HFF-Myc (cell line): ENCODE results near the gene CPNE5.

Experiments
- DNase-seq: peaks from one replicate; pipeline ENCODE4 v3.0.0-alpha.2; 2011; ENCODE audit warnings: low read depth; ENCODE audit errors: extremely low read depth
- H3K4me3 ChIP-seq: replicated peaks from 2 replicates; pipeline ENCODE4 v1.5.1; 2011; ENCODE audit warnings: low read depth, mild to moderate bottlenecking, control low read depth, low read length
- TF ChIP-seq, protein P1 (sequence below): IDR thresholded peaks from 2 replicates; pipeline ENCODE4 v1.5.1; 2012; ENCODE audit warnings: mild to moderate bottlenecking, low read depth, low read length, control low read depth; ENCODE audit errors: missing control alignments

The CPNE5 gene

DNA sequence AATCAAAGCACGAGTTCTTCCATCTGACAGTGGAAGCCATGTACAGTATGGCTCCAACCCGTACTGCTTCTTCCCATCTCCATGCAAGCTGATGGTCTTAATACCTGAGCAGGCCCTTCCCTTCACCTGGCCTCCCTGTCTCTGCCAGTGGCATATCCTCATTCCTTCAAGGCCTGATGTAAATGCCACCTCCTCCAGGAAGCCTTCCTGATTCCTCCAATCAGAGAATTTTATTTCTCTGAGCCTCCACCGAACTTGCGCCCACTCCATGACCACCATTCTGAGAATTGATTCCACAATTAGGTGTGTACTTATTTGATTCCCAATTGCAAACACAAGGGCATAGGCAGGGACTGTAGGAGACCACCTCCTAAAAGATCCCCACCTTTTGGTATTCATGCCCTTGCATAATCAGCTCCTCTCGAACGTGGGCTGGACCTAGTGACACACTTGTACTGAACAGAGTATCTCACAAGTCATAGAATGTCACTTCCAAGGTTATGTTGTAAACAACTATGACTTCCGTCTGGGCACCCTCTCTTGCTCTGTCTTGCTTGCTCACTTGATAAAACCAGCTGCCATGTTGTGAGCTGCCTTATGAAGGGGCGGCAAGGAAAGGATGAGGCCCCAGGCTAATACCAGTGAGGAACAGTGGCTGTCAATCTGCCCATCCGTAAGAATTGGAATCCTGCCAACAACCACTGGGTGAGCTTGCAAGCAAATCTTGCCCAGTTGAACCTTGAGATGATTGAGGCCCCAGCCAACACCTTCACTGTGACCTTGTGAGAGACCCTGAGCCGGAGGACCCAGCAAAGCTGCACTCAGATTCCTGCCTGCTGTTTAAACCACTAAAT lies 38.8 kb downstream of the CPNE5 start:
- DNase-seq: no peak

DNA sequence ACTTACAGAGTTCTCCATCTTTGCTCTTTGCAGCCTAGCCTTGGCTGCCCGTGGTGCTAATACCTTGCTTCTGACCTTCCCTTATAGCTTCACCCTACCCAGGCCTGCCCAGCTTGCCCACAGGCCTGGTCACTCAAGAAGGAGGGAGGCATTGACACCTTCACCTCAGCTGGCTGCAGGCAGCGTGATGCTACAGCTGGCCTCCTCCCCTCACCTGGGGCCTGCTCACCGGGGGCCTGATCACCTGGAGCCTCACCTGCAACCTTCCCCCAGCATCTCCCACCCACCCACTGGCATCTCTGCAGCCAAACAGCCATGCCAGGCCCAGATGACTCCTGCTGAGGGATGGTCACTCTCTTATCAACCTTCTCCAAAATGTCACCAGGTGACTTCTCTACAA lies 40.4 kb downstream of the CPNE5 start:
- no peak for DNase-seq

More for the DNA sequence above, 38.8 kb downstream of the CPNE5 start:
- TF ChIP-seq, protein P1, sequence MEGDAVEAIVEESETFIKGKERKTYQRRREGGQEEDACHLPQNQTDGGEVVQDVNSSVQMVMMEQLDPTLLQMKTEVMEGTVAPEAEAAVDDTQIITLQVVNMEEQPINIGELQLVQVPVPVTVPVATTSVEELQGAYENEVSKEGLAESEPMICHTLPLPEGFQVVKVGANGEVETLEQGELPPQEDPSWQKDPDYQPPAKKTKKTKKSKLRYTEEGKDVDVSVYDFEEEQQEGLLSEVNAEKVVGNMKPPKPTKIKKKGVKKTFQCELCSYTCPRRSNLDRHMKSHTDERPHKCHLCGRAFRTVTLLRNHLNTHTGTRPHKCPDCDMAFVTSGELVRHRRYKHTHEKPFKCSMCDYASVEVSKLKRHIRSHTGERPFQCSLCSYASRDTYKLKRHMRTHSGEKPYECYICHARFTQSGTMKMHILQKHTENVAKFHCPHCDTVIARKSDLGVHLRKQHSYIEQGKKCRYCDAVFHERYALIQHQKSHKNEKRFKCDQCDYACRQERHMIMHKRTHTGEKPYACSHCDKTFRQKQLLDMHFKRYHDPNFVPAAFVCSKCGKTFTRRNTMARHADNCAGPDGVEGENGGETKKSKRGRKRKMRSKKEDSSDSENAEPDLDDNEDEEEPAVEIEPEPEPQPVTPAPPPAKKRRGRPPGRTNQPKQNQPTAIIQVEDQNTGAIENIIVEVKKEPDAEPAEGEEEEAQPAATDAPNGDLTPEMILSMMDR: no peak
- H3K4me3 ChIP-seq: no peak overlapping the region

DNA sequence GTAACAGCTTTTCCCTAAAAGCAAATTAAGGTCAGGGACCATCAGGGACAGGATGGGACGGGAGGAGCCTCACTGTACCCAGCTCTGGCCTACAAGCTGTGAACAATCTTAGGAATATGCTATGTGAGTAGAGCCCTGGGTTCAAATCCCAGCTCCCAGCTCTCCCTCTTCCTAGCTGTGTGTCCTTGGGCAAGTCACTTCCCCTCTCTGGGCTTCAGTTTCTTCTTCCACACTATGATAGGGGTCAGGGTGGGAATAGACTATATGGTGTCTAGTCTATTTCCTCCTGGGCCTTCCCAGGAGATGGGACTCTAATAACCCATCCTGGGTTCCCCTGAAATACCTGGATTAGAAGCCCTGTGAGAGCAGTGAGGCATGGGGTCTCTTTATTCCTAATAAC lies 41.6 kb downstream of the CPNE5 start:
- TF ChIP-seq, protein P1: no peak
- no peak overlapping the region for H3K4me3 ChIP-seq
- DNase-seq: no peak

More for the DNA sequence above, 40.4 kb downstream of the CPNE5 start:
- no peak overlapping the region for H3K4me3 ChIP-seq
- TF ChIP-seq, protein P1: no peak

DNA sequence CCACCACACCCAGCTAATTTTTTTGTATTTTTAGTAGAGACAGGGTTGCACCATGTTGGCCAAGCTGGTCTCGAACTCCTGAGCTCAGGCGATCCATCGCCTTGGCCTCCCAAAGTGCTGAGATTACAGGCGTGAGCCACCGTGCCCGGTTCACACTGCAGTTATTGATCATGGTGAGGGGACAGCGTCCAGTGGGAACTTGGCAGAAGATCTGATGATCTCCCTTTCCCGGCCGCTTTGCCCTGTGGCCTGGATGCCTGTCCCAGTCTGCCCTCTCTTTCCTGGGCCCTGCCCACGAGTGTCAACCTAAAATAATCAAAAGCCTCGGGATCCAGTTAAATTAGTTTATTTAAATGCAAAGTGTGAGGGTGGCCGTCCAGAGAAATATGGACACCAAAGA lies 42.2 kb downstream of the CPNE5 start:
- TF ChIP-seq, protein P1: no peak
- no peak overlapping the region for H3K4me3 ChIP-seq
- DNase-seq: no peak

DNA sequence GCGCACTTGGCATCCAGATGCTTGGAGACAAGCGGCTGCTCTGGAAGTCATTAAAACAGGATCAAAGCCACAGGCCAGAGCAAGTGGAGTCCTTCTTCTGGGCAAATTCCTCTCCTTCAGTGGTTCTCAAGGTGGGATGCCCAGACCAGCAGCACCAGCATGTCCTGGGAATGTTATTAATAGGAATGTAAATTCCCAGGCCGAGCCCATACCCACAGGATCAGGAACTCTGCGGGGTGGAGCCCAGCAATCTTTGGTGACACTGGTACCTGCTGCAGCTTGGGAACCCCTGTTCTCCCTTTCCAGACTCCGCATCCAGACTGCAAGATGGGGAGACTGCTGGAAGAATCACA lies 44.6 kb downstream of the CPNE5 start:
- no peak overlapping the region for H3K4me3 ChIP-seq
- TF ChIP-seq, protein P1: no peak
- no peak for DNase-seq

DNA sequence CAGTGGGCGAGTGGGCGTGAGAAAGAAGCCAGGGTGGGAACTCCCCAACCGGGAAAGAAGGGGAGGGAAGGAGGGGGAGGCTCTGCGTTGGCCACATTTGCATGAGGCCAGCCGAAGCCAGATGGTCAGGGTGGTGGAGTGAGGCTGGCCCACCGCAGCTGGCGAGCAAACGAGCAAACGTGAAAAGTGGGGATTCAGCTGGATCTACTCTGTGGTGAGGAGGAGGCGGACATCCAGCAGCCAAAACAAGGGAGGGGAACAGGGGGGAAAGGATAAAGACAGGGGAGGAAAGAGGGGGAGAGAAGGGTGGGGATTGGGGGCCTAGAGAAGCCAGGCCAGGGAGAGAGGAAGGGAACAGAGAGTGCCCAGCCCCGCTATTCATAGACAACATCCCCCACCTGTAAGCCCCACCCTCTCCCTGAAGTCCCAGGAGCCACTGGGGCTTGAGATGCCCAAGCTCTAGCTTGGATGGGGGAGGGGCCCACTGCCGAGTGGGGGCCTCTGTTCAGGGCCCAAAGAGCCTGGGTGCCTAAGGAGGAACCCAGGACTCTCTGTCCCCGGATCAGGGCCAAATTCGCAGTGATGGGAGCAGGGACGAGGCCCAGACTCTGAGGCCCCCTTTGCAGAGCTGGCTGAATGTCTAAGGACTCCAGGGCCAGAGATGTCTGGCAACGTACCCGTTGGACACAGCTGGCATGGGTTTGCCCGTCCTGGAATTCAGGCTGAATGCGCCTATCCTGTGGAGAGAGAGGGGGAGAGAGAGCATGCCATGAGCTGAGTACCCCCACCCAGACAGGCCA lies 45.1 kb downstream of the CPNE5 start:
- TF ChIP-seq, protein P1: no peak
- no peak overlapping the region for H3K4me3 ChIP-seq
- no peak for DNase-seq
